ENCODE data around the gene GALNT6.

DNA sequence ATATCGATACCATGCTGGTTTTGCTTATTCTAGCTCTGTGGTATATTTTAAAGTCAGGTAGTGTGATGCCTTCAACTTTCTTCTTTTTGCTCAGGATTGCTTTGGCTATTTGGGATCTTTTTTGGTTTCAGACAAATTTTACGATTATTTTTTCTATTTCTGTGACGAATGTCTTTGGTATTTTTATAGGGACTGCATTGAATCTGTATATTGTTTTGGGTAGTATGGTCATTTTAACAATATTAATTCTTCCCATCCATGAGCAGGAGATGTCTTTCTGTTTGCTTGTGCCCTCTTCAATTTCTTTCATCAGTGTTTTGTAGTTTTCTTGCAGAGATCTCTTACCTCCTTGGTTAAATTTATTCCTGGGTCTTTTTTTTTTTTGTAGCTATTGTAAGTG is 22.6 kb upstream of the GALNT6 start:
- TF ChIP-seq, protein P1, sequence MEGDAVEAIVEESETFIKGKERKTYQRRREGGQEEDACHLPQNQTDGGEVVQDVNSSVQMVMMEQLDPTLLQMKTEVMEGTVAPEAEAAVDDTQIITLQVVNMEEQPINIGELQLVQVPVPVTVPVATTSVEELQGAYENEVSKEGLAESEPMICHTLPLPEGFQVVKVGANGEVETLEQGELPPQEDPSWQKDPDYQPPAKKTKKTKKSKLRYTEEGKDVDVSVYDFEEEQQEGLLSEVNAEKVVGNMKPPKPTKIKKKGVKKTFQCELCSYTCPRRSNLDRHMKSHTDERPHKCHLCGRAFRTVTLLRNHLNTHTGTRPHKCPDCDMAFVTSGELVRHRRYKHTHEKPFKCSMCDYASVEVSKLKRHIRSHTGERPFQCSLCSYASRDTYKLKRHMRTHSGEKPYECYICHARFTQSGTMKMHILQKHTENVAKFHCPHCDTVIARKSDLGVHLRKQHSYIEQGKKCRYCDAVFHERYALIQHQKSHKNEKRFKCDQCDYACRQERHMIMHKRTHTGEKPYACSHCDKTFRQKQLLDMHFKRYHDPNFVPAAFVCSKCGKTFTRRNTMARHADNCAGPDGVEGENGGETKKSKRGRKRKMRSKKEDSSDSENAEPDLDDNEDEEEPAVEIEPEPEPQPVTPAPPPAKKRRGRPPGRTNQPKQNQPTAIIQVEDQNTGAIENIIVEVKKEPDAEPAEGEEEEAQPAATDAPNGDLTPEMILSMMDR (conservative IDR thresholded peaks at IDR 0.05) = no peak
- no peak for TF ChIP-seq EZH2 (IDR thresholded peaks at IDR 0.05; ENCODE audit: low read depth)

All from PC-9 (cell line).